T-cell (primary cell): ENCODE data around the gene GABRD. TPM values are rescaled to one million over a fixed set of nuclear protein-coding genes. Genes with fewer than 3 reads are reported as not detected.

Experiments used
- ATAC-seq, 4 experiments: fragments of 200-7000 bp in 3 of 4; fragments of 150-1000 bp in 1 of 4; cut with Tn5 transposase; replicated peaks in 1 of 4; 1 replicate in 3 of 4; 2 replicates in 1 of 4; pipeline ENCODE4 v1.10.0; 2021; ENCODE audit warnings: moderate library complexity in 3 of 4, mild to moderate bottlenecking in 2 of 4, moderate number of reproducible peaks in 1 of 4
- CTCF ChIA-PET, 2 donors: fragments of 300-600 bp; sonication (Branson Sonifier 250); formaldehyde crosslinking; loops; one replicate each; lab custom pipeline; 2022; ENCODE audit warnings: antibody characterized with exemption in 2 of 2; lab: Charles Lee
- POLR2A ChIA-PET, 2 donors: fragments of 300-600 bp; sonication (Branson Sonifier 250); formaldehyde crosslinking; loops; one replicate each; lab custom pipeline; 2022; ENCODE audit warnings: antibody characterized with exemption in 2 of 2; lab: Charles Lee
- DNase-seq, 35 experiments: peaks; one replicate each; pipeline versions ENCODE4 v3.0.0 to v3.0.0-alpha.2; 2013 to 2023
- H3K27ac ChIP-seq: one replicate; pipeline ENCODE4 v1.5.1; 2013; ENCODE audit warnings: low read length
- H3K27me3 ChIP-seq, 2 experiments: replicated peaks in 1 of 2; 1 replicate in 1 of 2; 2 replicates in 1 of 2; pipeline versions ENCODE4 v1.6.1 to v1.7.0; 2013; ENCODE audit warnings: low read length in 1 of 2, mixed read lengths in 1 of 2; ENCODE audit not compliant: control insufficient read depth in 2 of 2, insufficient read depth in 2 of 2; ENCODE audit errors: extremely low read depth in 1 of 2
- H3K36me3 ChIP-seq, 2 donors: 1 replicate in 1 of 2; 2 replicates in 1 of 2; pipeline versions ENCODE4 v1.6.1 to v1.7.0; 2013; ENCODE audit warnings: low read length in 1 of 2; ENCODE audit not compliant: control insufficient read depth in 2 of 2, insufficient read depth in 1 of 2; ENCODE audit errors: extremely low read depth in 1 of 2
- H3K4me1 ChIP-seq, 2 experiments: 1 replicate in 1 of 2; 2 replicates in 1 of 2; pipeline versions ENCODE4 v1.6.1 to v1.7.0; 2013; ENCODE audit warnings: low read length in 2 of 2, mixed read lengths in 1 of 2; ENCODE audit not compliant: insufficient read depth in 2 of 2, control insufficient read depth in 1 of 2; ENCODE audit errors: extremely low read depth in 1 of 2
- H3K4me3 ChIP-seq, 2 donors: 1 replicate in 1 of 2; 2 replicates in 1 of 2; pipeline versions ENCODE4 v1.5.1 to v1.7.0; 2013; ENCODE audit warnings: mild to moderate bottlenecking in 2 of 2, low read length in 1 of 2, moderate library complexity in 1 of 2; ENCODE audit not compliant: control insufficient read depth in 1 of 2; ENCODE audit errors: extremely low read depth in 1 of 2
- H3K9me3 ChIP-seq: 2 replicates; pipeline ENCODE4 v1.7.0; 2013
- H3K27ac Mint-ChIP-seq, 2 donors: one replicate each; pipeline ENCODE4 v1.8.0; 2020 to 2021; ENCODE audit warnings: mild to moderate bottlenecking in 2 of 2, mixed read lengths in 2 of 2
- H3K27me3 Mint-ChIP-seq, 2 donors: one replicate each; pipeline ENCODE4 v1.8.0; 2021 to 2022; ENCODE audit warnings: mixed read lengths in 2 of 2
- H3K36me3 Mint-ChIP-seq: one replicate; pipeline ENCODE4 v1.8.0; 2021; ENCODE audit warnings: mixed read lengths
- H3K4me1 Mint-ChIP-seq, 3 donors: one replicate each; pipeline ENCODE4 v1.8.0; 2020 to 2022; ENCODE audit warnings: mixed read lengths in 3 of 3, mild to moderate bottlenecking in 1 of 3
- H3K4me3 Mint-ChIP-seq, 3 donors: one replicate each; pipeline ENCODE4 v1.8.0; 2020 to 2022; ENCODE audit warnings: mild to moderate bottlenecking in 3 of 3, mixed read lengths in 3 of 3, moderate library complexity in 3 of 3
- H3K9me3 Mint-ChIP-seq, 3 donors: one replicate each; pipeline ENCODE4 v1.8.0; 2020 to 2022; ENCODE audit warnings: mixed read lengths in 3 of 3
- WGBS: methylation state at CpG from one replicate; pipeline ENCODE4 v1.1.5; 2013; ENCODE audit warnings: missing lambda C conversion rate; ENCODE audit not compliant: insufficient coverage; 5-methylcytosine and 5-hydroxymethylcytosine counted together
- total RNA-seq, 35 experiments: library from RNA in 6 of 35; stranded (reverse) in 6 of 35; fragments of 120-200 nt in 1 of 35; gene quantifications; one replicate each; pipeline versions ENCODE4 v1.2.1 to v1.2.4 and lab custom pipeline; 2013 to 2026

GABRD gene
- total RNA-seq, 5 donors from 2014 or later (not counting 1 experiment from before 2014, with no cell fraction given) = 1.1 TPM; not detected in 4

GRCh38 chr1:2060072-2060471 lies 40.9 kb downstream of the GABRD start:
- Mint-ChIP-seq H3K4me1 (no peaks in the 10 kb centered on the region), H3K27me3 (no peaks in the 10 kb centered on the region), H3K36me3 (peaks cover 32% of the 10 kb centered on the region), H3K27ac (no peak overlapping the region), H3K9me3 (peaks cover 0 to 2% (median 0%) of the 10 kb centered on the region in 3 donors), H3K4me3 (no peak overlapping the region)
- CTCF ChIA-PET = interaction anchor here in 1 of 2 donors (0.6 kb wide), 1 partner anchor 13 kb away, joined by 3 read pairs; no protein-coding TSS in a partner anchor
- H3K36me3 ChIP-seq = peaks cover 8 to 24% of the 10 kb centered on the region in 2 donors
- ATAC-seq = no peak
- POLR2A ChIA-PET = no interaction called here
- no peak overlapping the region for H3K4me3 ChIP-seq
- WGBS = 96% methylated on average over 6 of the region's 15 CpGs
- no peak overlapping the region for H3K27ac ChIP-seq
- H3K27me3 ChIP-seq = no peaks in the 10 kb centered on the region
- H3K9me3 ChIP-seq = no peaks in the 10 kb centered on the region
- DNase-seq = no peak
- H3K4me1 ChIP-seq = no peaks in the 10 kb centered on the region

DNA sequence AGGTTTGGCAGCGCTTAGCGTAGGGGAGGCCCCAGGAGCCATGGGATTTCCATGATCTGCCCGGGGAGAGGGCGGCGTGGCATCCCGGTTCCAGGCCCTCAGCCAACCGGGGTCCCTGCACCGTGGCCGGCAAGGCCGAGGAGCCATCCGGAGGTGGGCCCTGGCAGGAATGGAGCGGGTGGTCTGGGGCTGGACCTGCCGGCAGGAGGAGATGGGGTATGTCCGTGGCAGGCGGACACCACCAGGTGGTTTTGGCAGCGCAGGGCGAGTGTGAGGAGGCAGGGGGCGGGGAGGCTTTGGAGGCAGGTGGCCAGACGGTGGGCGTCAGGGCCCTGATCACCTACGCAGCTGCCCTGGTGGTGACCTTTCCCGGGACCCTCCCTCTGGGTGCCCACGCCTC lies 41.4 kb downstream of the GABRD start:
- H3K9me3 ChIP-seq = no peaks in the 10 kb centered on the region
- Mint-ChIP-seq H3K36me3 (peaks cover 33% of the 10 kb centered on the region), H3K27ac (no peak overlapping the region), H3K4me3 (no peak overlapping the region), H3K9me3 (peaks cover 0 to 4% (median under 1%) of the 10 kb centered on the region in 3 donors), H3K27me3 (no peaks in the 10 kb centered on the region), H3K4me1 (no peaks in the 10 kb centered on the region)
- no peak overlapping the region for H3K27ac ChIP-seq
- H3K36me3 ChIP-seq = peaks cover 8 to 22% of the 10 kb centered on the region in 2 donors
- no peak for ATAC-seq
- CTCF ChIA-PET = no interaction called here
- WGBS = 90% methylated on average over 18 of the region's 23 CpGs
- no peaks in the 10 kb centered on the region for H3K4me1 ChIP-seq
- DNase-seq = no peak
- H3K27me3 ChIP-seq = no peaks in the 10 kb centered on the region
- POLR2A ChIA-PET = no interaction called here
- no peak overlapping the region for H3K4me3 ChIP-seq

DNA sequence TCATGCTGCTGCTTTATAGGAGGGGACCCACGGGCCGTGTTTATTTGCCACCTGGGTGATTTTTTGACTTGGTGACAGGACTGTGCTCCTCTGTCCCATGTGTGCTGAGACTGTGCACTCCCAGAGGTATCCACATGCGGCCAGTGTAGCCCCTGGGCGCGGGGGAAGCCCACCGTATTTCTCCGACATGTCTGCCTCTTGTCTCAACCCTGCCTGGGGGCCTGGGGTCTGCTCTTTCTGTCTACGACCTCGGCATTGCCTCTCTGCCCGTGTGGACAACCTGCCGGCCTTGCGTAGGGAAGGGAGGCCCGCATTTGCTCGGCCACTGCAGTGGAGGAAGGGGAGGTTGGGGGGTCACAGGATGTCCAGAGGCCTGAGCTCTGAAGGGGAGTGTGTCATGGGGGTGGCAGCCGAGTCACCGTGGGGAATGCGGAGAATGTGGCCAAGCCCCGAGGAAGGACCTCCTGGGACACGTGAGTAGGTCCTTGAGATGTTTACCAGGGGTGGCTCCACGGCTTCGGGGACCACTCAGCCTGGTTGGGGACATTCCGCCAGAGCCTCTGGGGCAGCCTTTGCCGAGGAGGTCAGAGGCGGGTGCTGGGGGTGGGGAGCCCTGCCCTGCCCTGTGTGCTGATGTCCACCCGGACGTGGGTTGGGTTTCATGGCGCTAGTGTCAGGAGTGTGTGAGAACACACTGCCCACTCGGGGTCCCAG lies 42.1 kb downstream of the GABRD start:
- POLR2A ChIA-PET = no interaction called here
- H3K4me3 Mint-ChIP-seq = no peak overlapping the region
- peaks cover 39% of the 10 kb centered on the region for H3K36me3 Mint-ChIP-seq
- no peaks in the 10 kb centered on the region for H3K9me3 ChIP-seq
- H3K27ac Mint-ChIP-seq = no peak overlapping the region
- DNase-seq = no peak
- H3K9me3 Mint-ChIP-seq = peaks cover 0 to 5% (median 4%) of the 10 kb centered on the region in 3 donors
- no peaks in the 10 kb centered on the region for H3K27me3 ChIP-seq
- no peaks in the 10 kb centered on the region for H3K27me3 Mint-ChIP-seq
- no peak for ATAC-seq
- H3K4me1 Mint-ChIP-seq = peaks cover under 1 to 3% (median 2%) of the 10 kb centered on the region in 3 donors
- no peak overlapping the region for H3K27ac ChIP-seq
- H3K4me3 ChIP-seq = no peak overlapping the region
- CTCF ChIA-PET = no interaction called here
- peaks cover 6 to 15% of the 10 kb centered on the region in 2 donors for H3K36me3 ChIP-seq
- WGBS = 94% methylated on average over 26 of the region's 28 CpGs
- no peaks in the 10 kb centered on the region for H3K4me1 ChIP-seq

GRCh38 chr1:2065699-2066098 lies 46.6 kb downstream of the GABRD start:
- ChIA-PET CTCF (interaction anchor here in 1 of 2 donors (0.6 kb wide), 1 partner anchor 330 kb away, joined by 3 read pairs; no protein-coding TSS in a partner anchor), POLR2A (interaction anchor here in 1 of 2 donors (0.6 kb wide), 1 partner anchor 143 kb away, joined by 3 read pairs; no protein-coding TSS in a partner anchor)
- Mint-ChIP-seq H3K27ac (no peak overlapping the region), H3K9me3 (peaks cover 0 to 5% (median 4%) of the 10 kb centered on the region in 3 donors), H3K4me3 (no peak overlapping the region), H3K36me3 (peaks cover 55% of the 10 kb centered on the region), H3K4me1 (peaks cover 3 to 10% (median 6%) of the 10 kb centered on the region in 3 donors), H3K27me3 (no peaks in the 10 kb centered on the region)
- H3K27ac ChIP-seq = no peak overlapping the region
- H3K27me3 ChIP-seq = no peaks in the 10 kb centered on the region
- H3K36me3 ChIP-seq = peaks cover 4 to 18% of the 10 kb centered on the region in 2 donors
- H3K4me1 ChIP-seq = no peaks in the 10 kb centered on the region
- H3K4me3 ChIP-seq = no peak overlapping the region
- no peaks in the 10 kb centered on the region for H3K9me3 ChIP-seq
- WGBS = 100% methylated on average over 2 of the region's 4 CpGs
- no peak for ATAC-seq
- no peak for DNase-seq

DNA sequence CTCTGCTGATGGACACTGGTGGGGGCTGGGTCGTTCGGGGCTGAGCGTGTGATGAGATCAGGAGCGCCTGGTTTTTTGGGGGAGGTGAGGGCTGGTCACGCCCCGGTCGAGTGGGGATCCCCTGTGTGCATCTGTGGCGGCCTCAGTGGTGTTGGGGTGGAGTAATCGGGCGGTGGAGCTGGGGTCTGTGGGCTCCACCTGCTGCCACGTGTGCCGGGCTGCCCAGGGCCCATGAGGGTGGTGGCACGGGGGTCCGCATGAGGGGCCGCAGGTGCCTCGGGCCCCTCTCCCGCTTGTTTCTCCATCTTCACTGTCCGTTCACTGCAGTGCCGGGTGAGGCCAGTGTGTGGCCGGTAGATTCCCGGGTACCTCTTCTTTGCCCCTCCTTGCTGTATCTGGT lies 48.2 kb downstream of the GABRD start:
- Mint-ChIP-seq H3K4me3 (no peak overlapping the region), H3K36me3 (peaks cover 48% of the 10 kb centered on the region), H3K27ac (no peak overlapping the region), H3K9me3 (peaks cover 0 to 5% (median 4%) of the 10 kb centered on the region in 3 donors), H3K27me3 (no peaks in the 10 kb centered on the region), H3K4me1 (peaks cover 6 to 16% (median 11%) of the 10 kb centered on the region in 3 donors)
- H3K4me3 ChIP-seq = no peak overlapping the region
- ChIA-PET CTCF (no interaction called here), POLR2A (no interaction called here)
- WGBS = 96% methylated on average over 16 of the region's 21 CpGs
- no peaks in the 10 kb centered on the region for H3K4me1 ChIP-seq
- ATAC-seq (no peak), DNase-seq (no peak)
- no peak overlapping the region for H3K27ac ChIP-seq
- no peaks in the 10 kb centered on the region for H3K27me3 ChIP-seq
- peaks cover 3 to 11% of the 10 kb centered on the region in 2 donors for H3K36me3 ChIP-seq
- no peaks in the 10 kb centered on the region for H3K9me3 ChIP-seq

GRCh38 chr1:2067981-2068380 lies 48.8 kb downstream of the GABRD start:
- H3K36me3 ChIP-seq = peaks cover 0 to 11% of the 10 kb centered on the region in 2 donors
- Mint-ChIP-seq H3K4me1 (peaks cover 6 to 16% (median 11%) of the 10 kb centered on the region in 3 donors), H3K4me3 (no peak overlapping the region), H3K36me3 (peaks cover 44% of the 10 kb centered on the region), H3K27ac (no peak overlapping the region), H3K9me3 (peaks cover 0 to 5% (median 4%) of the 10 kb centered on the region in 3 donors), H3K27me3 (no peaks in the 10 kb centered on the region)
- 95% methylated on average over 10 of the region's 17 CpGs for WGBS
- no peak overlapping the region for H3K4me3 ChIP-seq
- ChIA-PET POLR2A (no interaction called here), CTCF (no interaction called here)
- H3K9me3 ChIP-seq = no peaks in the 10 kb centered on the region
- H3K27ac ChIP-seq = no peak overlapping the region
- no peak for ATAC-seq
- DNase-seq = no peak
- no peaks in the 10 kb centered on the region for H3K27me3 ChIP-seq
- no peaks in the 10 kb centered on the region for H3K4me1 ChIP-seq
